ENCODE results near the gene AHCYL1. TPM values are rescaled to one million over a fixed set of nuclear protein-coding genes. Genes with fewer than 3 reads are reported as not detected.

AHCYL1 gene
- total RNA-seq, 1 experiment from 2014 or later, result 147 TPM

- Histone ChIP-seq H3K27me3 (ENCODE audit: insufficient read depth, low read depth) (no peaks in the 10 kb centered on the region), H3K4me1 (replicated peaks; ENCODE audit: insufficient read depth) (peaks cover 20% of the 10 kb centered on the region), H3K36me3 (ENCODE audit: low read depth) (no peaks in the 10 kb centered on the region), H2AFZ (no peak overlapping the region), H3K9me3 (ENCODE audit: insufficient read depth, low read depth) (peaks cover 16% of the 10 kb centered on the region), H3K79me2 (ENCODE audit: low read depth) (no peaks in the 10 kb centered on the region), H3F3A (ENCODE audit: insufficient read depth, low read depth) (peaks cover 18% of the 10 kb centered on the region), H3K9me2 (ENCODE audit: insufficient read depth) (no peaks in the 10 kb centered on the region), H4K20me1 (ENCODE audit: insufficient read depth) (no peaks in the 10 kb centered on the region), H3K4me2 (no peak overlapping the region), H3K27ac (no peak overlapping the region), H3K4me3 (no peak overlapping the region)
- TF ChIP-seq EZH2 (IDR thresholded peaks at IDR 0.05; ENCODE audit: low read depth), result no peak
- no peak for TF ChIP-seq CTCF (conservative IDR thresholded peaks at IDR 0.05)
- intact Hi-C loops (cut with micrococcal nuclease; ENCODE audit: unreplicated experiment), result no loop called here
- CTCF ChIA-PET, result interaction anchor here (0.5 kb wide), 1 partner anchor 132 kb away, joined by 3 read pairs; no protein-coding TSS in a partner anchor
- no TSS peak for BruUV-seq (replicated peaks)
- no peak for DNase-seq
- POLR2A ChIA-PET (ENCODE audit: unreplicated experiment), result no interaction called here
These were observed 46.0 kb upstream of the AHCYL1 start for GRCh38 chr1:109938556-109938955.

- peaks cover 10% of the 10 kb centered on the region for H3F3A ChIP-seq (ENCODE audit: insufficient read depth, low read depth)
- TF ChIP-seq CTCF (conservative IDR thresholded peaks at IDR 0.05), result no peak
- no peak for TF ChIP-seq EZH2 (IDR thresholded peaks at IDR 0.05; ENCODE audit: low read depth)
- CTCF ChIA-PET, result interaction anchor here (0.7 kb wide), 1 partner anchor 328 kb away, joined by 8 read pairs; no protein-coding TSS in a partner anchor
These were observed 42.1 kb upstream of the AHCYL1 start for GRCh38 chr1:109942434-109942833.

GRCh38 chr1:109944541-109944940 is 40.0 kb upstream of the AHCYL1 start:
- Histone ChIP-seq H3K79me2 (ENCODE audit: low read depth) (no peaks in the 10 kb centered on the region), H3K27me3 (ENCODE audit: insufficient read depth, low read depth) (no peaks in the 10 kb centered on the region), H4K20me1 (ENCODE audit: insufficient read depth) (no peaks in the 10 kb centered on the region), H2AFZ (0 out of 2 replicates have a peak overlapping the region, but pooled peaks have one; percentile 2), H3K9me2 (ENCODE audit: insufficient read depth) (no peaks in the 10 kb centered on the region), H3K9me3 (ENCODE audit: insufficient read depth, low read depth) (0 out of 2 replicates have a peak, but pooled peaks cover 4% of the 10 kb centered on the region), H3F3A (ENCODE audit: insufficient read depth, low read depth) (peaks cover 24% of the 10 kb centered on the region), H3K4me1 (replicated peaks; ENCODE audit: insufficient read depth) (peaks cover 36% of the 10 kb centered on the region), H3K36me3 (ENCODE audit: low read depth) (no peaks in the 10 kb centered on the region), H3K27ac (no peak overlapping the region), H3K4me3 (no peak overlapping the region), H3K4me2 (no peak overlapping the region)
- no peak for DNase-seq
- ChIA-PET CTCF (no interaction called here), POLR2A (ENCODE audit: unreplicated experiment) (no interaction called here)
- TF ChIP-seq EZH2 (IDR thresholded peaks at IDR 0.05; ENCODE audit: low read depth) (no peak), CTCF (conservative IDR thresholded peaks at IDR 0.05) (no peak)
- no TSS peak for BruUV-seq (replicated peaks)
- intact Hi-C loops (cut with micrococcal nuclease; ENCODE audit: unreplicated experiment), result no loop called here

More at GRCh38 chr1:109942434-109942833, 42.1 kb upstream of the AHCYL1 start:
- intact Hi-C loops (cut with micrococcal nuclease; ENCODE audit: unreplicated experiment), result no loop called here
- Histone ChIP-seq H3K4me1 (replicated peaks; ENCODE audit: insufficient read depth) (peaks cover 17% of the 10 kb centered on the region), H4K20me1 (ENCODE audit: insufficient read depth) (no peaks in the 10 kb centered on the region), H3K4me3 (no peak overlapping the region), H3K27me3 (ENCODE audit: insufficient read depth, low read depth) (no peaks in the 10 kb centered on the region), H3K9me3 (ENCODE audit: insufficient read depth, low read depth) (peaks cover 9% of the 10 kb centered on the region), H3K9me2 (ENCODE audit: insufficient read depth) (no peaks in the 10 kb centered on the region), H3K79me2 (ENCODE audit: low read depth) (no peaks in the 10 kb centered on the region), H2AFZ (no peak overlapping the region), H3K36me3 (ENCODE audit: low read depth) (no peaks in the 10 kb centered on the region), H3K27ac (no peak overlapping the region), H3K4me2 (no peak overlapping the region)
- no TSS peak for BruUV-seq (replicated peaks)
- no peak for DNase-seq
- POLR2A ChIA-PET (ENCODE audit: unreplicated experiment), result interaction anchor here (0.6 kb wide), 1 partner anchor 133 kb away, joined by 4 read pairs; no protein-coding TSS in a partner anchor
